Ascending aorta (tissue), 2 donors: ENCODE results near the gene TMPO. TPM values are rescaled to one million over a fixed set of nuclear protein-coding genes. Genes with fewer than 3 reads are reported as not detected.
"Not testable (repeated sequence)": the region's sequence is repeated elsewhere in the genome, so short reads cannot be mapped to it uniquely, and the experiment has no call there.

Experiments used
- DNase-seq, 2 donors: peaks; one replicate each; pipeline ENCODE4 v3.0.0-alpha.2; 2019; ENCODE audit warnings: low spot score in 2 of 2
- H3K27ac ChIP-seq, 2 donors: fragments of 200-600 bp; sonication (generic); one replicate each; pipeline ENCODE4 v1.5.1; 2016 to 2017; ENCODE audit warnings: mild to moderate bottlenecking in 1 of 2
- H3K27me3 ChIP-seq: fragments of 200-600 bp; sonication (generic); one replicate; pipeline ENCODE4 v1.5.1; 2017
- H3K36me3 ChIP-seq, 2 donors: fragments of 200-600 bp; sonication (generic); one replicate each; pipeline ENCODE4 v1.5.1; 2016
- H3K4me1 ChIP-seq, 2 donors: fragments of 200-600 bp; sonication (generic); one replicate each; pipeline ENCODE4 v1.5.1; 2016 to 2017; ENCODE audit warnings: mild to moderate bottlenecking in 1 of 2
- H3K4me3 ChIP-seq, 2 donors: fragments of 200-600 bp; sonication (generic); one replicate each; pipeline ENCODE4 v1.5.1; 2016 to 2017; ENCODE audit warnings: mild to moderate bottlenecking in 1 of 2
- H3K9me3 ChIP-seq, 2 donors: fragments of 200-600 bp; sonication (generic); one replicate each; pipeline ENCODE4 v1.5.1; 2016
- intact Hi-C: fragments of 100-400 bp; cut with DNase I; formaldehyde crosslinking; loops from one replicate; pipeline ENCODE4 v1.15.1; 2023
- total RNA-seq: library from RNA; depleted of rRNA; stranded (reverse); fragments of >200 nt; gene quantifications from one replicate; pipeline ENCODE4 v1.1.0, GENCODE V29; 2016
- TF ChIP-seq, protein P1 (sequence below), 3 experiments: fragments of 200-600 bp in 2 of 3; fragments of 450-650 bp in 1 of 3; sonication (generic) in 2 of 3; IDR thresholded peaks; one replicate each; pipeline ENCODE4 v1.5.1; 2016 to 2019; ENCODE audit warnings: antibody characterized with exemption in 3 of 3, mild to moderate bottlenecking in 1 of 3, moderate library complexity in 1 of 3

Gene TMPO
- total RNA-seq, 1 donor from 2014 or later = 80.6 TPM

- Histone ChIP-seq H3K9me3 (no peaks in the 10 kb centered on the region), H3K4me1 (peaks cover 0 to 2% of the 10 kb centered on the region in 2 donors), H3K36me3 (no peaks in the 10 kb centered on the region), H3K27me3 (no peaks in the 10 kb centered on the region), H3K4me3 (no peak overlapping the region), H3K27ac (no peak overlapping the region)
- intact Hi-C loops = no loop called here
- TF ChIP-seq, protein P1, sequence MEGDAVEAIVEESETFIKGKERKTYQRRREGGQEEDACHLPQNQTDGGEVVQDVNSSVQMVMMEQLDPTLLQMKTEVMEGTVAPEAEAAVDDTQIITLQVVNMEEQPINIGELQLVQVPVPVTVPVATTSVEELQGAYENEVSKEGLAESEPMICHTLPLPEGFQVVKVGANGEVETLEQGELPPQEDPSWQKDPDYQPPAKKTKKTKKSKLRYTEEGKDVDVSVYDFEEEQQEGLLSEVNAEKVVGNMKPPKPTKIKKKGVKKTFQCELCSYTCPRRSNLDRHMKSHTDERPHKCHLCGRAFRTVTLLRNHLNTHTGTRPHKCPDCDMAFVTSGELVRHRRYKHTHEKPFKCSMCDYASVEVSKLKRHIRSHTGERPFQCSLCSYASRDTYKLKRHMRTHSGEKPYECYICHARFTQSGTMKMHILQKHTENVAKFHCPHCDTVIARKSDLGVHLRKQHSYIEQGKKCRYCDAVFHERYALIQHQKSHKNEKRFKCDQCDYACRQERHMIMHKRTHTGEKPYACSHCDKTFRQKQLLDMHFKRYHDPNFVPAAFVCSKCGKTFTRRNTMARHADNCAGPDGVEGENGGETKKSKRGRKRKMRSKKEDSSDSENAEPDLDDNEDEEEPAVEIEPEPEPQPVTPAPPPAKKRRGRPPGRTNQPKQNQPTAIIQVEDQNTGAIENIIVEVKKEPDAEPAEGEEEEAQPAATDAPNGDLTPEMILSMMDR (IDR thresholded peaks at IDR 0.05) = no peak
- DNase-seq = no peak
Measured at GRCh38 chr12:98489176-98489575, 26.2 kb upstream of the TMPO start.

- Histone ChIP-seq H3K36me3 (no peaks in the 10 kb centered on the region), H3K27ac (peak overlapping the region; percentile 59 to 60), H3K4me3 (peak overlapping the region; percentile 9 to 28), H3K4me1 (peaks cover 0 to 2% of the 10 kb centered on the region in 2 donors), H3K27me3 (no peaks in the 10 kb centered on the region), H3K9me3 (no peaks in the 10 kb centered on the region)
- TF ChIP-seq, protein P1 (IDR thresholded peaks at IDR 0.05) = peak; percentile 82 to 87 (median 83)
- DNase-seq = peak; percentile 32 to 94
- intact Hi-C loops = loop anchor here (1.0 to 5.0 kb wide), 4 partner anchors 13 to 66 kb away; partner anchors contain the start of gene TMPO
Measured at GRCh38 chr12:98490501-98491453, 24.6 kb upstream of the TMPO start.

DNA sequence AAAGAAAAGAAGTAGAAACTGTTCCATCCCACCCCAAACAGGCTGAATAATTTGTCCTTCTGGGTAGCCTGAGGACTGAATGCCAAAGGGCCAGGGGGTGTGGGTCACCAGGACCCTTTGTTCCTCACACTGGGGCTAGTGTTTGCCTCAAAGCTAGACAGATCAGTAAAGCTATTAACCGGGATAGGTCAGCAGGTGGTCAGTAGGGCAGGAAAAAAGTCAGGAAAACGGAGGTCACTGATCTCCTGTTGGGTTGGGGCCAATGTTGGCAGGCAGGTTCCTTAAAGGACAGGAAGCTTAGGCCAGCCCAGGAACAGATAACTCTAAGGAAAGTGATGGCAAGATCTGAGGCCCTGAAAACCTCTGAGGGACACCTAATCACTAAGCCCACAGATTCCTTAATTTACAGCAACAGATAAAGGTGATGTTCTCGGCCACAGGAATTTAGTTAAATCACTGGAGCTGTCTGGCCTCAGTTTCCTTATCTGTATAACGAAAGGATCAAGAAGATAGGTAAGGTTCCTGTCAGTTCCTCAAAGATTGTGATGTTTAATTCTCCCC lies 22.7 kb upstream of the TMPO start:
- TF ChIP-seq, protein P1 (IDR thresholded peaks at IDR 0.05) = no peak
- intact Hi-C loops = loop anchor here (5.0 kb wide), 1 partner anchor 35 kb away; no protein-coding TSS in a partner anchor
- no peak overlapping the region for H3K27ac ChIP-seq
- peaks cover 0 to 2% of the 10 kb centered on the region in 2 donors for H3K4me1 ChIP-seq
- no peaks in the 10 kb centered on the region for H3K9me3 ChIP-seq
- no peaks in the 10 kb centered on the region for H3K36me3 ChIP-seq
- H3K4me3 ChIP-seq = no peak overlapping the region
- DNase-seq = no peak
- H3K27me3 ChIP-seq = no peaks in the 10 kb centered on the region

- H3K4me1 ChIP-seq, DNase-seq, H3K27ac ChIP-seq, H3K4me3 ChIP-seq, H3K36me3 ChIP-seq, H3K9me3 ChIP-seq, H3K27me3 ChIP-seq: not testable (repeated sequence)
- intact Hi-C loops = loop anchor here (5.0 to 10.0 kb wide), 3 partner anchors 91 to 954 kb away; partner anchors contain the start of genes APAF1 and SLC25A3
Measured at GRCh38 chr12:98501266-98501629, 14.1 kb upstream of the TMPO start.

- DNase-seq = peak; percentile 47 to 94
- Histone ChIP-seq H3K27ac (peak overlapping the region; percentile 95), H3K36me3 (no peaks in the 10 kb centered on the region), H3K4me3 (peak overlapping the region; percentile 51 to 70), H3K9me3 (no peaks in the 10 kb centered on the region), H3K4me1 (peaks cover 0 to 2% of the 10 kb centered on the region in 2 donors), H3K27me3 (no peaks in the 10 kb centered on the region)
- TF ChIP-seq, protein P1 (IDR thresholded peaks at IDR 0.05) = no peak
- intact Hi-C loops = loop anchor here (1.0 to 10.0 kb wide), 6 partner anchors 12 to 952 kb away; partner anchors contain the start of genes APAF1, SLC25A3 and TMPO
Measured at GRCh38 chr12:98503342-98503591, 12.1 kb upstream of the TMPO start.
